ENCODE results near the gene MRPS18A. TPM values are rescaled to one million over a fixed set of nuclear protein-coding genes. Genes with fewer than 3 reads are reported as not detected.
A peak's percentile ranks its signal among the peaks of the same experiment; 100 is the strongest.
"Not testable (repeated sequence)": the region's sequence is repeated elsewhere in the genome, so short reads cannot be mapped to it uniquely, and the experiment has no call there.

Gene MRPS18A
- total RNA-seq, 2 donors from 2014 or later: 56.9 to 69.4 TPM

- ATAC-seq (no peak), DNase-seq (no peak)
- intact Hi-C loops (cut with DNase I, micrococcal nuclease): no loop called here
Measured at GRCh38 chr6:43676962-43677606, 10.5 kb downstream of the MRPS18A start.

GRCh38 chr6:43674921-43675320, 12.7 kb downstream of the MRPS18A start:
- ATAC-seq (no peak), DNase-seq (no peak)
- intact Hi-C loops (cut with DNase I, micrococcal nuclease): no loop called here

- ATAC-seq: no peak
- intact Hi-C loops (cut with DNase I, micrococcal nuclease): no loop called here
- no peak for DNase-seq
Measured at GRCh38 chr6:43674291-43674690, 13.3 kb downstream of the MRPS18A start.

- ATAC-seq (no peak), DNase-seq (no peak)
- intact Hi-C loops (cut with DNase I, micrococcal nuclease): no loop called here
Measured at GRCh38 chr6:43673444-43674084, 14.0 kb downstream of the MRPS18A start.

GRCh38 chr6:43671801-43672690, 15.5 kb downstream of the MRPS18A start:
- DNase-seq (peak; percentile 40 to 66), ATAC-seq (peak; percentile 58)
- intact Hi-C loops (cut with DNase I, micrococcal nuclease): no loop called here

GRCh38 chr6:43671011-43671800, 16.4 kb downstream of the MRPS18A start:
- no peak for ATAC-seq
- intact Hi-C loops (cut with DNase I, micrococcal nuclease): no loop called here
- peak in 1 of 2 donors; percentile 33 for DNase-seq

- intact Hi-C loops (cut with DNase I, micrococcal nuclease): no loop called here
- no peak for DNase-seq
- no peak for ATAC-seq
Measured at GRCh38 chr6:43670623-43670986, 17.0 kb downstream of the MRPS18A start.

- no peak for DNase-seq
- intact Hi-C loops (cut with DNase I, micrococcal nuclease): loop anchor here (5.0 to 10.0 kb wide), 3 partner anchors 82 to 415 kb away; no protein-coding TSS in a partner anchor
- peak; percentile 13 for ATAC-seq
Measured at GRCh38 chr6:43669922-43670622, 17.5 kb downstream of the MRPS18A start.

- intact Hi-C loops (cut with DNase I, micrococcal nuclease): loop anchor here (5.0 to 10.0 kb wide), 3 partner anchors 83 to 416 kb away; no protein-coding TSS in a partner anchor
- ATAC-seq: no peak
- peak in 1 of 2 donors; percentile 50 for DNase-seq
Measured at GRCh38 chr6:43669050-43669921, 18.3 kb downstream of the MRPS18A start.

- ATAC-seq: peak; percentile 52
- intact Hi-C loops (cut with DNase I, micrococcal nuclease): loop anchor here (5.0 to 10.0 kb wide), 3 partner anchors 84 to 416 kb away; no protein-coding TSS in a partner anchor
- DNase-seq: peak; percentile 62 to 65
Measured at GRCh38 chr6:43668151-43669028, 19.2 kb downstream of the MRPS18A start.

- intact Hi-C loops (cut with DNase I, micrococcal nuclease): loop anchor here (5.0 to 10.0 kb wide), 3 partner anchors 85 to 417 kb away; no protein-coding TSS in a partner anchor
- peak; percentile 73 to 91 for DNase-seq
- peak; percentile 72 for ATAC-seq
Measured at GRCh38 chr6:43667245-43668150, 20.1 kb downstream of the MRPS18A start.

GRCh38 chr6:43666196-43666920, 21.2 kb downstream of the MRPS18A start:
- no peak for DNase-seq
- no peak for ATAC-seq
- intact Hi-C loops (cut with DNase I, micrococcal nuclease): loop anchor here (5.0 to 10.0 kb wide), 3 partner anchors 86 to 418 kb away; no protein-coding TSS in a partner anchor

GRCh38 chr6:43665376-43665775, 22.2 kb downstream of the MRPS18A start:
- ATAC-seq (no peak), DNase-seq (no peak)
- intact Hi-C loops (cut with DNase I, micrococcal nuclease): loop anchor here (5.0 to 10.0 kb wide), 3 partner anchors 87 to 419 kb away; no protein-coding TSS in a partner anchor

- intact Hi-C loops (cut with DNase I, micrococcal nuclease): loop anchor here (10.0 kb wide), 2 partner anchors 412 to 422 kb away; no protein-coding TSS in a partner anchor
- not testable (repeated sequence) for ATAC-seq, DNase-seq
Measured at GRCh38 chr6:43662948-43663347, 24.6 kb downstream of the MRPS18A start.
